ENCODE measurements around the gene SUMO3. TPM values are rescaled to one million over a fixed set of nuclear protein-coding genes. Genes with fewer than 3 reads are reported as not detected.

The SUMO3 gene
- total and polyA plus RNA-seq, 2 of the 8 experiments (the other 6 are each of a cell fraction or from before 2014, with no cell fraction given), result 96.8 to 101 TPM

DNA sequence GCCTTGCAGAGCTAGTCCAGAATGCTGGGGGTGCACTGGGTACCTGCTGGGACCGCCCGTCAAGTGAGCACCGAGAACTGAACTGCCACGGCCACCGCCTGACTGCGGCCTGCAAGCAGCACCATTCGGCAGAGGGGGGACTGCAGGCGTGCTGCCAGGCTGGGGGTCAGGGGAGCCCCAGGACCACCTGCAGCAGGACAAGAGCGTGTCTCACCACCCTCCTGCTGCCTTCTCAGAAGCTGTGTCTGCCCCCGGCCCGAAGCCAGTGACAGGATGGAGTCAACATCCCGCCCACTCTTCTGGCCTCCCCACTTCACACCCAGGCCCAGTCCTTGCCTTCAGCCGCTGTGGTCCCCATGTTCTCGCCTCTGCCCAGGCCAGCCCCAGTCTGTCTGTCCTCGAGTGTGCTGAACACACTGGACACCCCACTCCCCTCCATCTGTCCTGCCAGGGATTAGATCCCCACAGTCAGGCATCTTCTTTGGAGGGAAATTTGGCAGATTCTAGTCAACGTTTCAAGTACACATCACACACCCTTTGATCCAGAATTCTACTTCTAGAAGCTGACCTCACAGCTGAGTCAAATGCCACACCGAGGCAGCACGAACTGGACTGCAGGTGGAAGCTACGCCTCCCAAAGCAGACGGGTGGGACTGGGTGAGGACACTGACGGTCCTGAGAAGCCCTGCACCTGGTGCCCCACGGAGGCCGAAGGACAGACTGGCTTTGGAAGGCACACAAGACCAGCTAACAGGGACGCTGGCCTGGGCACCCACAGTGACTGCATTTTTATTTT is 29.6 kb upstream of the SUMO3 start:
- H2BK12ac ChIP-seq (ENCODE audit: low read depth, low read length), result no peak overlapping the region
- peaks cover 0 to 4% of the 10 kb centered on the region in 2 experiments for H4K20me1 ChIP-seq (replicated peaks in 1 of 2; ENCODE audit: control insufficient read depth in 1 of 2, insufficient read depth in 2 of 2, low read length in 2 of 2)
- no peak overlapping the region for H3K56ac ChIP-seq (replicated peaks; ENCODE audit: insufficient read length, low read depth, low read length)
- DNase-seq (ENCODE audit: low read depth in 1 of 2, low spot score in 2 of 2) (no peak), FAIRE-seq (no peak)
- CTCF ChIA-PET (ENCODE audit: partially characterized antibody), result interaction anchor here (0.8 to 1.1 kb wide), 2 partner anchors 12 to 45 kb away, joined by 4 read pairs; no protein-coding TSS in a partner anchor
- no peak overlapping the region for H4K5ac ChIP-seq (ENCODE audit: insufficient read length, low read depth, low read length)
- POLR2A ChIA-PET (ENCODE audit: partially characterized antibody), result interaction anchor here (0.7 to 2.3 kb wide), 4 partner anchors 10 to 186 kb away, joined by 3 to 5 read pairs (median 4); no protein-coding TSS in a partner anchor
- no peak overlapping the region for H3K4me3 ChIP-seq (ENCODE audit: extremely low read depth in 1 of 4, insufficient read depth in 2 of 4, low read depth in 3 of 4, low read length in 4 of 4)
- H3K27ac ChIP-seq (ENCODE audit: low read depth, low read length), result no peak overlapping the region
- no peak overlapping the region for H3K14ac ChIP-seq (ENCODE audit: insufficient read length)
- no peaks in the 10 kb centered on the region for H3K27me3 ChIP-seq (replicated peaks in 1 of 4; ENCODE audit: control insufficient read depth in 3 of 4, extremely low read depth in 1 of 4, insufficient read depth in 3 of 4, low read length in 3 of 4)
- no peak overlapping the region for H3K23ac ChIP-seq (ENCODE audit: insufficient read length)
- no peak overlapping the region for H2AFZ ChIP-seq (ENCODE audit: low read length)
- peak overlapping the region; percentile 63 for H4K8ac ChIP-seq (ENCODE audit: extremely low read depth, insufficient read depth, low read length)
- no peak overlapping the region; the same call in 1 of the 2 replicates for H3K18ac ChIP-seq (ENCODE audit: extremely low read depth, low read length)
- H2BK20ac ChIP-seq (ENCODE audit: low read length), result no peak overlapping the region
- peaks cover 14 to 24% (median 20%) of the 10 kb centered on the region in 4 experiments; a peak in 6 of 8 replicates for H3K36me3 ChIP-seq (ENCODE audit: control insufficient read depth in 2 of 4, insufficient read depth in 4 of 4, low read length in 3 of 4)
- no peak overlapping the region; a peak in 1 of 4 replicates for H3K4me2 ChIP-seq (ENCODE audit: insufficient read depth in 1 of 2, low read depth in 2 of 2, low read length in 2 of 2)
- H3K23me2 ChIP-seq (ENCODE audit: low read depth, low read length), result peaks cover 3% of the 10 kb centered on the region; the same call in 1 of the 2 replicates
- H4K91ac ChIP-seq (replicated peaks; ENCODE audit: insufficient read length, low read length), result no peak overlapping the region
- H2BK120ac ChIP-seq (replicated peaks; ENCODE audit: low read depth, low read length), result no peak overlapping the region
- no peak overlapping the region for H2BK15ac ChIP-seq (ENCODE audit: low read length)
- no peak overlapping the region for H3K9ac ChIP-seq (replicated peaks in 1 of 4; ENCODE audit: extremely low read depth in 1 of 4, low read depth in 3 of 4, low read length in 3 of 4)
- 88% methylated on average over 24 of the region's 24 CpGs; no CpG with 5 or more reads in 1 of the 2 experiments for WGBS, 2 experiments (ENCODE audit: extremely low coverage in 1 of 2, insufficient coverage in 1 of 2, insufficient read length in 1 of 2, insufficient replicate concordance in 2 of 2, low coverage in 1 of 2, low lambda C conversion rate in 2 of 2, missing lambda C conversion rate in 1 of 2)
- no peak overlapping the region for H2AK5ac ChIP-seq (ENCODE audit: low read depth, low read length)
- no peak overlapping the region for H2BK5ac ChIP-seq (ENCODE audit: low read depth, low read length)
- TF ChIP-seq, protein P1, sequence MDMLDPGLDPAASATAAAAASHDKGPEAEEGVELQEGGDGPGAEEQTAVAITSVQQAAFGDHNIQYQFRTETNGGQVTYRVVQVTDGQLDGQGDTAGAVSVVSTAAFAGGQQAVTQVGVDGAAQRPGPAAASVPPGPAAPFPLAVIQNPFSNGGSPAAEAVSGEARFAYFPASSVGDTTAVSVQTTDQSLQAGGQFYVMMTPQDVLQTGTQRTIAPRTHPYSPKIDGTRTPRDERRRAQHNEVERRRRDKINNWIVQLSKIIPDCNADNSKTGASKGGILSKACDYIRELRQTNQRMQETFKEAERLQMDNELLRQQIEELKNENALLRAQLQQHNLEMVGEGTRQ (IDR thresholded peaks at IDR 0.05; ENCODE audit: low read length), result no peak
- TF ChIP-seq, protein P2, sequence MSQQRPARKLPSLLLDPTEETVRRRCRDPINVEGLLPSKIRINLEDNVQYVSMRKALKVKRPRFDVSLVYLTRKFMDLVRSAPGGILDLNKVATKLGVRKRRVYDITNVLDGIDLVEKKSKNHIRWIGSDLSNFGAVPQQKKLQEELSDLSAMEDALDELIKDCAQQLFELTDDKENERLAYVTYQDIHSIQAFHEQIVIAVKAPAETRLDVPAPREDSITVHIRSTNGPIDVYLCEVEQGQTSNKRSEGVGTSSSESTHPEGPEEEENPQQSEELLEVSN (IDR thresholded peaks at IDR 0.05), result no peak
- TF ChIP-seq EZH2 (IDR thresholded peaks at IDR 0.05; ENCODE audit: low read depth, low read length, severe bottlenecking), result no peak
- no peak for TF ChIP-seq SP2 (IDR thresholded peaks at IDR 0.05; ENCODE audit: low read length)
- TF ChIP-seq NRF1 (IDR thresholded peaks at IDR 0.05; ENCODE audit: low read depth, low read length), result no peak
- TF ChIP-seq CEBPB (IDR thresholded peaks at IDR 0.05; ENCODE audit: low read depth, low read length), result no peak
- no peaks in the 10 kb centered on the region; a peak in 1 of 4 replicates for H3K9me3 ChIP-seq (ENCODE audit: insufficient read depth in 2 of 2, low read depth in 1 of 2, low read length in 1 of 2)
- H3K4ac ChIP-seq (replicated peaks; ENCODE audit: insufficient read length, low read depth, low read length), result no peak overlapping the region
- no peaks in the 10 kb centered on the region for H3K79me2 ChIP-seq (ENCODE audit: control insufficient read depth in 1 of 2, insufficient read depth in 2 of 2, low read length in 2 of 2)
- peaks cover 0 to 16% (median 4%) of the 10 kb centered on the region in 4 experiments; a peak in 5 of 7 replicates for H3K4me1 ChIP-seq (replicated peaks in 1 of 4; ENCODE audit: control insufficient read depth in 3 of 4, insufficient read depth in 4 of 4, low read length in 3 of 4)
- H3K79me1 ChIP-seq (ENCODE audit: low read depth, low read length), result no peaks in the 10 kb centered on the region; the same call in 1 of the 2 replicates
